HFFc6 (cell line): ENCODE results near the gene DOCK4. TPM values are rescaled to one million over a fixed set of nuclear protein-coding genes. Genes with fewer than 3 reads are reported as not detected.

Source experiments
- DNase-seq: peaks from one replicate; pipeline ENCODE4 v3.0.0-alpha.2; 2018
- H3K27ac Mint-ChIP-seq: 2 replicates; pipeline ENCODE4 v1.8.0; 2020; ENCODE audit warnings: mild to moderate bottlenecking, mixed read lengths
- H3K27me3 Mint-ChIP-seq: 2 replicates; pipeline ENCODE4 v1.8.0; 2021; ENCODE audit warnings: mild to moderate bottlenecking, moderate library complexity, mixed read lengths; ENCODE audit not compliant: insufficient read depth
- H3K36me3 Mint-ChIP-seq: 2 replicates; pipeline ENCODE4 v1.8.0; 2021; ENCODE audit warnings: low read depth, mixed read lengths
- H3K4me1 Mint-ChIP-seq: 2 replicates; pipeline ENCODE4 v1.8.0; 2020; ENCODE audit warnings: low read depth, mixed read lengths
- H3K4me3 Mint-ChIP-seq: 2 replicates; pipeline ENCODE4 v1.8.0; 2020; ENCODE audit warnings: mild to moderate bottlenecking, moderate library complexity, mixed read lengths
- H3K9me3 Mint-ChIP-seq: 2 replicates; pipeline ENCODE4 v1.8.0; 2020; ENCODE audit warnings: mild to moderate bottlenecking, mixed read lengths
- total RNA-seq, 6 experiments: library from RNA; stranded (reverse); fragmentation: NEBNext Ultra II Directional; extraction: Animal tissue kit (Norgen Biotek cat#: 25700); gene quantifications; 2 replicates in 1 of 6; 3 replicates in 5 of 6; pipeline ENCODE4 v1.2.3, GENCODE V29; 2021
- TF ChIP-seq, protein P1 (sequence below): fragments of 200-600 bp; sonication (generic); IDR thresholded peaks from 2 replicates; pipeline ENCODE4 v1.5.0; 2021; ENCODE audit warnings: antibody characterized with exemption, mild to moderate bottlenecking

Gene DOCK4
- total RNA-seq, 6 experiments from 2014 or later = 2.2 to 3.9 (median 3.3) TPM

GRCh38 chr7:112093409-112093808 is 112.8 kb downstream of the DOCK4 start:
- H3K4me1 Mint-ChIP-seq = peaks cover 12% of the 10 kb centered on the region; the same call in 1 of the 2 replicates
- H3K4me3 Mint-ChIP-seq = no peak overlapping the region
- H3K36me3 Mint-ChIP-seq = no peaks in the 10 kb centered on the region
- H3K27me3 Mint-ChIP-seq = peaks cover 2% of the 10 kb centered on the region; the same call in 1 of the 2 replicates
- no peaks in the 10 kb centered on the region for H3K9me3 Mint-ChIP-seq
- no peak overlapping the region for H3K27ac Mint-ChIP-seq
- no peak for DNase-seq
- TF ChIP-seq, protein P1, sequence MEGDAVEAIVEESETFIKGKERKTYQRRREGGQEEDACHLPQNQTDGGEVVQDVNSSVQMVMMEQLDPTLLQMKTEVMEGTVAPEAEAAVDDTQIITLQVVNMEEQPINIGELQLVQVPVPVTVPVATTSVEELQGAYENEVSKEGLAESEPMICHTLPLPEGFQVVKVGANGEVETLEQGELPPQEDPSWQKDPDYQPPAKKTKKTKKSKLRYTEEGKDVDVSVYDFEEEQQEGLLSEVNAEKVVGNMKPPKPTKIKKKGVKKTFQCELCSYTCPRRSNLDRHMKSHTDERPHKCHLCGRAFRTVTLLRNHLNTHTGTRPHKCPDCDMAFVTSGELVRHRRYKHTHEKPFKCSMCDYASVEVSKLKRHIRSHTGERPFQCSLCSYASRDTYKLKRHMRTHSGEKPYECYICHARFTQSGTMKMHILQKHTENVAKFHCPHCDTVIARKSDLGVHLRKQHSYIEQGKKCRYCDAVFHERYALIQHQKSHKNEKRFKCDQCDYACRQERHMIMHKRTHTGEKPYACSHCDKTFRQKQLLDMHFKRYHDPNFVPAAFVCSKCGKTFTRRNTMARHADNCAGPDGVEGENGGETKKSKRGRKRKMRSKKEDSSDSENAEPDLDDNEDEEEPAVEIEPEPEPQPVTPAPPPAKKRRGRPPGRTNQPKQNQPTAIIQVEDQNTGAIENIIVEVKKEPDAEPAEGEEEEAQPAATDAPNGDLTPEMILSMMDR = no peak

DNA sequence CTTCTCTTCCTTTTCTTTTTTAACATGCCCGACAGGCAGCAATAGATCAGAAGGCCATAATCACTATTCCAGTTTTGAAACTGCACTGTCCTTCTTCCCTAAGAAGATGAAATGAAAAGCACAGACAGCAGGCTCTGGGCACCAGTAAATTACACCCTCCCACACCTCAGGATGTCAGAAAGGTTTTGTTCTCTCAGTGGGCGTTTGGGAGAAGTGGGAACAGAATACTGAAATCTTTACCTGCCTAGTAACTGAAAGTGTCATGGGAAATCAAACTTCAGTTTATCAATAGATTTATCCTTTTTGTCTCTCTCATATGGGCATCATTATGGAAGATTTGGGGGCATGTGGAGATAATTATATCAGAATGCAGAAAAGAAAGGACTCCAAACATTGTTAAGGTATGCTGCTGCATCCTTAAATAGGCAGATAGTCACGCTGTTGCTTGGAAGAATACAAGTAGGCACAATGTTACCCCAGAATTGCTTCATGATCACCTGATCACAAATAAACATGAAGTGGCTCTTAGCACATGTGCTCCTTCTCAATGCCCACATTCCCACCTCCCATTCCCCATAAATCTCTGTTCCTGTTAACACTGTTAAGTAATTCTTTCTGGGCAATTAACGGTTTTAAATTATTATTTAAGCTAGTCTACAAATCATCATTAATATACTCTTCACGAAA is 113.3 kb downstream of the DOCK4 start:
- H3K27me3 Mint-ChIP-seq = peaks cover 2% of the 10 kb centered on the region; the same call in 1 of the 2 replicates
- H3K36me3 Mint-ChIP-seq = no peaks in the 10 kb centered on the region
- H3K4me3 Mint-ChIP-seq = no peak overlapping the region
- H3K4me1 Mint-ChIP-seq = peaks cover 12% of the 10 kb centered on the region; the same call in 1 of the 2 replicates
- no peak overlapping the region for H3K27ac Mint-ChIP-seq
- DNase-seq = no peak
- TF ChIP-seq, protein P1 = no peak
- H3K9me3 Mint-ChIP-seq = no peaks in the 10 kb centered on the region

- Mint-ChIP-seq H3K4me1 (peaks cover 8% of the 10 kb centered on the region; the same call in 1 of the 2 replicates), H3K27me3 (peaks cover 2% of the 10 kb centered on the region; the same call in 1 of the 2 replicates), H3K36me3 (no peaks in the 10 kb centered on the region), H3K4me3 (no peak overlapping the region), H3K27ac (no peak overlapping the region), H3K9me3 (no peaks in the 10 kb centered on the region)
- no peak for DNase-seq
- TF ChIP-seq, protein P1 = no peak
These were observed 113.9 kb downstream of the DOCK4 start for GRCh38 chr7:112092306-112092705.

DNA sequence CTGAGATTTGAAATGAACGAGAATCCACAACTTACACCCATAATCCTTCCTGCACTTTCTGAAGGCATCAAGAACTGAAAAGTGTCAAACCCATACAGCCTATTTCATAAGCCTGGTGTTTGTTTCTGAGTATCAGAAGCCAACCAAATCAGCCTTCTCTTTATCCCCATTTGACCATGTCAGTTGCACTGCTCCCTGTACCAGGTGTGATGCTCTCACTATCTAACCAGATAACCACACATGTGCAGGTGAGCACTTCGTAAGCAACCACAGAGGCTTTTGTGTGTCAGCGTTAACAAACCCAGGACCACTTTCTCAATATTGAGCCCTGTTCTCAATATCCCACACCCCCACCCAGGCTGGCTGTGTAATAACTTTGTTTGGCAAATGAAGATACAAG is 114.4 kb downstream of the DOCK4 start:
- peaks cover 2% of the 10 kb centered on the region; the same call in 1 of the 2 replicates for H3K27me3 Mint-ChIP-seq
- peaks cover 3% of the 10 kb centered on the region; the same call in 1 of the 2 replicates for H3K4me1 Mint-ChIP-seq

GRCh38 chr7:112089551-112089950 is 116.6 kb downstream of the DOCK4 start:
- Mint-ChIP-seq H3K4me1 (peaks cover 6% of the 10 kb centered on the region; the same call in 1 of the 2 replicates), H3K27ac (no peak overlapping the region)

More for the DNA sequence above, 114.4 kb downstream of the DOCK4 start:
- TF ChIP-seq, protein P1 = no peak
- no peaks in the 10 kb centered on the region for H3K9me3 Mint-ChIP-seq
- no peaks in the 10 kb centered on the region for H3K36me3 Mint-ChIP-seq
- H3K4me3 Mint-ChIP-seq = no peak overlapping the region
- no peak for DNase-seq
- H3K27ac Mint-ChIP-seq = no peak overlapping the region

More at GRCh38 chr7:112089551-112089950, 116.6 kb downstream of the DOCK4 start:
- TF ChIP-seq, protein P1 = no peak
- Mint-ChIP-seq H3K36me3 (no peaks in the 10 kb centered on the region), H3K4me3 (no peak overlapping the region), H3K9me3 (no peaks in the 10 kb centered on the region), H3K27me3 (peaks cover 2% of the 10 kb centered on the region; the same call in 1 of the 2 replicates)
- no peak for DNase-seq
